HL-60 (cell line): ENCODE measurements around the gene PCED1B. TPM values are rescaled to one million over a fixed set of nuclear protein-coding genes. Genes with fewer than 3 reads are reported as not detected.

Source experiments
- DNase-seq, 2 experiments: peaks; one replicate each; pipeline ENCODE4 v3.0.0-alpha.2; 2010 to 2020; ENCODE audit warnings: low read depth in 1 of 2, low spot score in 1 of 2
- H3K27ac ChIP-seq: fragments of 250-450 bp; sonication (Bioruptor Pico); replicated peaks from 2 replicates; pipeline ENCODE4 v1.5.1; 2020; ENCODE audit warnings: mild to moderate bottlenecking, moderate library complexity
- H3K27me3 ChIP-seq: fragments of 250-450 bp; sonication (Bioruptor Pico); 2 replicates; pipeline ENCODE4 v1.5.1; 2021; ENCODE audit warnings: mild to moderate bottlenecking, moderate library complexity; ENCODE audit not compliant: insufficient read depth, poor library complexity, severe bottlenecking
- H3K4me3 ChIP-seq: replicated peaks from 2 replicates; pipeline ENCODE4 v1.5.1; 2011; ENCODE audit warnings: mild to moderate bottlenecking, control low read depth, low read length; ENCODE audit not compliant: insufficient read depth
- CTCF ChIP-seq: IDR thresholded peaks from one replicate; pipeline ENCODE4 v1.5.1; 2011; ENCODE audit warnings: low read length, control low read depth, inconsistent platforms; ENCODE audit not compliant: insufficient read depth
- GABPA ChIP-seq: IDR thresholded peaks from 2 replicates; pipeline ENCODE4 v1.6.1; 2012; ENCODE audit warnings: low read depth
- POLR2AphosphoS5 ChIP-seq: IDR thresholded peaks from 2 replicates; pipeline ENCODE4 v1.6.1; 2012; ENCODE audit warnings: low read depth
- SPI1 ChIP-seq: IDR thresholded peaks from 2 replicates; pipeline ENCODE4 v1.6.1; 2012; ENCODE audit warnings: low read depth, mild to moderate bottlenecking, borderline replicate concordance
- microRNA-seq: library from miRNA; unstranded; fragments of <30 nt; microRNA quantifications from one replicate; pipeline ENCODE4, GENCODE V29; 2018
- TF ChIP-seq, protein P1 (sequence below): IDR thresholded peaks from 2 replicates; pipeline ENCODE4 v1.6.1; 2012; ENCODE audit warnings: low read depth; ENCODE audit not compliant: insufficient replicate concordance

PCED1B gene

GRCh38 chr12:47281667-47282171, 202.3 kb downstream of the PCED1B start:
- TF ChIP-seq CTCF = no peak
- no peaks in the 10 kb centered on the region for H3K27me3 ChIP-seq
- DNase-seq = no peak
- no peak overlapping the region for H3K27ac ChIP-seq
- no peak overlapping the region for H3K4me3 ChIP-seq

GRCh38 chr12:47282206-47282605, 202.8 kb downstream of the PCED1B start:
- Histone ChIP-seq H3K27ac (no peak overlapping the region), H3K4me3 (no peak overlapping the region), H3K27me3 (no peaks in the 10 kb centered on the region)
- no peak for DNase-seq
- TF ChIP-seq SPI1 (no peak), POLR2AphosphoS5 (no peak), GABPA (no peak), CTCF (no peak)
- TF ChIP-seq, protein P1, sequence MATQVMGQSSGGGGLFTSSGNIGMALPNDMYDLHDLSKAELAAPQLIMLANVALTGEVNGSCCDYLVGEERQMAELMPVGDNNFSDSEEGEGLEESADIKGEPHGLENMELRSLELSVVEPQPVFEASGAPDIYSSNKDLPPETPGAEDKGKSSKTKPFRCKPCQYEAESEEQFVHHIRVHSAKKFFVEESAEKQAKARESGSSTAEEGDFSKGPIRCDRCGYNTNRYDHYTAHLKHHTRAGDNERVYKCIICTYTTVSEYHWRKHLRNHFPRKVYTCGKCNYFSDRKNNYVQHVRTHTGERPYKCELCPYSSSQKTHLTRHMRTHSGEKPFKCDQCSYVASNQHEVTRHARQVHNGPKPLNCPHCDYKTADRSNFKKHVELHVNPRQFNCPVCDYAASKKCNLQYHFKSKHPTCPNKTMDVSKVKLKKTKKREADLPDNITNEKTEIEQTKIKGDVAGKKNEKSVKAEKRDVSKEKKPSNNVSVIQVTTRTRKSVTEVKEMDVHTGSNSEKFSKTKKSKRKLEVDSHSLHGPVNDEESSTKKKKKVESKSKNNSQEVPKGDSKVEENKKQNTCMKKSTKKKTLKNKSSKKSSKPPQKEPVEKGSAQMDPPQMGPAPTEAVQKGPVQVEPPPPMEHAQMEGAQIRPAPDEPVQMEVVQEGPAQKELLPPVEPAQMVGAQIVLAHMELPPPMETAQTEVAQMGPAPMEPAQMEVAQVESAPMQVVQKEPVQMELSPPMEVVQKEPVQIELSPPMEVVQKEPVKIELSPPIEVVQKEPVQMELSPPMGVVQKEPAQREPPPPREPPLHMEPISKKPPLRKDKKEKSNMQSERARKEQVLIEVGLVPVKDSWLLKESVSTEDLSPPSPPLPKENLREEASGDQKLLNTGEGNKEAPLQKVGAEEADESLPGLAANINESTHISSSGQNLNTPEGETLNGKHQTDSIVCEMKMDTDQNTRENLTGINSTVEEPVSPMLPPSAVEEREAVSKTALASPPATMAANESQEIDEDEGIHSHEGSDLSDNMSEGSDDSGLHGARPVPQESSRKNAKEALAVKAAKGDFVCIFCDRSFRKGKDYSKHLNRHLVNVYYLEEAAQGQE = no peak

Small RNA genes within 50 kb of the gene (microRNA-seq; reads per million reads assigned to microRNA genes)
- not detected for gene MIR4698
